GM19043 (cell line): ENCODE results near the gene DHTKD1.
"Not testable (repeated sequence)": the region's sequence is repeated elsewhere in the genome, so short reads cannot be mapped to it uniquely, and the experiment has no call there.

Experiments used
- ATAC-seq: cut with Tn5 transposase; IDR thresholded peaks from one replicate; pipeline ENCODE4 v1.9.1; 2021; ENCODE audit warnings: low read depth; ENCODE audit not compliant: unreplicated experiment

Gene DHTKD1

DNA sequence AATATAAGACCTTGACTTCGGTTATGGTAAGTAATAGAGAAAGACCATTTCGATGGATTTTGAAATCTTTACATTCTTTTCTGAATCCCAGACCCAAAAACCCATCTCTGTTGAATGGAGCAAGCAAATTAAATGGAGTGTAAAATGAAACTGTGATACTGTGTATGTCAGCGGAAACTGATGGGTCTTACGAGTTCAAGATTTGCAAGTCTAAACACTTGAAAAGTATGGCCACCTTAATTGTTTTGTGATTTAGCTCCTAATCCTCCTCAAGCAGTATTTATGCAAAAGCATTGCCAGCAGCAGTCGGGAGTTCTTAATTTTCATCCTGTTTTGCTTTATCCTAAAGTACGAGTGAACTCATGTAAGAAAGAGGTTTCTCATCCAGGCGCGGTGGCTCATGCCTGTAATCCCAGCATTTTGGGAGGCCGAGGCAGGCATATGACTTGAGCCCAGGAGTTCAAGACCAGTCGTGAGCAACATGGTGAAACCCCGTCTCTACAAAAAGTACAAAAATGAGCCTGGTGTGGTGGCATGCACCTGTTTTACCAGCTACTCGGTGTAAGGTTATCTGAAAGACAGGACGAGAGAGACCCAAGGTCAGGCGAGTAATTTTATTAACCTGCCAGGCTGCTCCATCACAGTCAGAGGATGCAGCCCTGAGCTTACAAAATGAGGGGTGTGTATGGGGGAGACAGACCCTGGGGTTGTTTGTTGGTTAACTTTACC lies 5.8 kb upstream of the DHTKD1 start:
- no peak for ATAC-seq

- ATAC-seq, result no peak
Observed at GRCh38 chr10:12063483-12063818, 5.3 kb upstream of the DHTKD1 start.

GRCh38 chr10:12067336-12067735 lies 1.4 kb upstream of the DHTKD1 start:
- no peak for ATAC-seq

DNA sequence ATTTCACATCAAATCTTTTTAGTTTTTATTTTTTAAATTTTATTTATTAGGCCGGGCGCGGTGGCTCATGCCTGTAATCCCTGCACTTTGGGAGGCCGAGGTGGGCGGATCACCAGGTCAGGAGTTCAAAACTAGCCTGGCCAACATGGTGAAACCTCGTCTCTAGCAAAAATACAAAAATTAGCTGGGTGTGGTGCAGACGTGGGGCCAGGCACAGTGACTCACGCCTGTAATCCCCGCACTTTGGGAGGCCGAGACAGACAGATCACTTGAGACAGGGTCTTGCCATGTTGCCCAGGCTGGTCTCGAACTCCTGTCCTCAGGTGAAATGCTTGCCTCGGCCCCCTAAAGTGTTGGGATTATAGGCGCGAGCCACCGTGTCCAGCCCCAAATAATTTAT lies 2.7 kb downstream of the DHTKD1 start:
- ATAC-seq, result not testable (repeated sequence)

GRCh38 chr10:12073526-12073925 lies 4.8 kb downstream of the DHTKD1 start:
- ATAC-seq, result no peak

- ATAC-seq, result no peak
Observed at GRCh38 chr10:12077580-12078180, 8.9 kb downstream of the DHTKD1 start.

- no peak for ATAC-seq
Observed at GRCh38 chr10:12081470-12081869, 12.7 kb downstream of the DHTKD1 start.

DNA sequence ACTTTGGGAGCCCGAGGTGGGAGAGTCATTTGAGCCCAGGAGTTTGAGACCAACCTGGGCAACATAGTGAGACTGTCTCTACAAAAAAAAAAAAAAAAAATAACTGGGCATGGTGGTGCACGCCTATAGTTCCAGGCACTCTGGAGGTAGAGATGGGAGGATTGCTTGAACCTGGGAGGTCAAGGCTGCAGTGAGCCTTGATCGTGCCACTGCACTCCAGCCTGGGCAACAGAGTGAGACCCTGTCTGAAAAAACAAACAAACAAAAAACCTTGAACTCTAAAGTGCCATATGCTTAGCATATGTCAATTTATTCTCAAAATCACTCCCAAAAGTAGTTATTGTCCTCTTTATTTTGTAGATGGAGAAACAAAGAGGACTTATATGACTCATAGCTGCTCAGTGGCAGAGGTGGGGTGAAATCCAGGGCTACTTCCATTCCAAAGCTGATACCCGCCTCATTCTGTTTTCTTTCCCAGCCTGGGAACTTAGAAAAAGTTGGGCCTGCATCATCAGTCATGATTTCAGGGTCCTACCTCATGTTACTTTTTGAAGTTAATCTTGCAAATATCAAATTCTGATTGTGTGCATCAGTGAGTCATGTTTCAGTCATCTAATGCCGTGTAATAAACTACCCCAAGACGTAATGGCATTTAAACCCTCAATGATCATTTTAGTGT lies 13.3 kb downstream of the DHTKD1 start:
- ATAC-seq, result no peak

DNA sequence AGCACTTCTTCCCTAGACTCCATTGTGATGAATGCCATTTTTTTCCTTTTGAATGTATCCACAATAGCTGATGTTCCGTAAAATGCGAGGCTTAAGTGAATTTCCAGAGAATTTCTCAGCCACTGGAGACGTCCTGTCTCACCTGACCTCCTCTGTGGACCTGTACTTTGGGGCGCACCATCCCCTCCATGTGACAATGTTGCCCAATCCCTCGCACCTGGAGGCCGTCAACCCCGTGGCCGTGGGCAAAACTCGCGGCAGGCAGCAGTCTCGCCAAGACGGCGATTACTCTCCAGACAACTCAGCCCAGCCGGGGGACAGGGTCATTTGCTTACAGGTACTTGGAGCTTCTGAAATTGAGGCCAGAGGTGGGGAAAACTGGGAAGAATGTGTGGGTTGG lies 20.2 kb downstream of the DHTKD1 start:
- no peak for ATAC-seq

DNA sequence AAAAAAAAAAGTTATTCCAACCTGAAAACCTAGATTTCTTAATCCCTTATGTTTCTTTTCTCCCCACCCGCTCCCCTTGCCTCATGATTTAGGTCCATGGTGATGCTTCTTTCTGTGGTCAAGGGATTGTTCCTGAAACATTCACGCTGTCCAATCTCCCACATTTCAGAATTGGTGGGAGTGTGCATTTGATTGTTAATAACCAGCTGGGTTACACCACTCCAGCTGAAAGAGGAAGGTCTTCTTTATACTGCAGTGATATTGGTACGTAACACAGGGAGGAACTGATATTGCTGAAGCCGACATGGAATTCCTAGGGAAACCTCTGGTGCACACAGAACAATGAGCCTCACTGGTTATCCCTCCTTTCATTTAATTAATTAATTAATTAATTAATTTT lies 22.7 kb downstream of the DHTKD1 start:
- ATAC-seq, result no peak

GRCh38 chr10:12097361-12097760 lies 28.6 kb downstream of the DHTKD1 start:
- ATAC-seq, result not testable (repeated sequence)

DNA sequence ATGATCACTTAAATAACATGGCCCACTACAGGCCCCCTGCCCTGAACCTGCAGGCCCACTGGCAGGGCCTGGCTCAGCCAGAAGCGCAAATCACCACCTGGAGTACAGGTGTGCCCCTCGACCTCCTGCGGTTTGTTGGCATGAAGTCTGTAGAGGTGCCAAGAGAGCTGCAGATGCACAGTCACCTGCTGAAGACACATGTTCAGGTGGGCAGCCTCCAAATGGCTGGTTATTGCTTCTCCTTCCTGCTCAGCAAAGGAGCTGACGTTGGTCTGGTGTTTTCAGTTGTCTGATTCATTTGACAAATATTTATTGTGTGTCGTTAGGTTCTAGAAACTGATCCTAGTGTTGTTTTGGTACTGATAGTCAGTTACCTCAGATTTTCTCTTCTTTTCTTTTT lies 29.0 kb downstream of the DHTKD1 start:
- no peak for ATAC-seq

GRCh38 chr10:12098966-12099365 lies 30.2 kb downstream of the DHTKD1 start:
- ATAC-seq, result no peak

GRCh38 chr10:12103802-12104201 lies 35.0 kb downstream of the DHTKD1 start:
- ATAC-seq, result no peak

GRCh38 chr10:12107781-12108180 lies 39.0 kb downstream of the DHTKD1 start:
- no peak for ATAC-seq

DNA sequence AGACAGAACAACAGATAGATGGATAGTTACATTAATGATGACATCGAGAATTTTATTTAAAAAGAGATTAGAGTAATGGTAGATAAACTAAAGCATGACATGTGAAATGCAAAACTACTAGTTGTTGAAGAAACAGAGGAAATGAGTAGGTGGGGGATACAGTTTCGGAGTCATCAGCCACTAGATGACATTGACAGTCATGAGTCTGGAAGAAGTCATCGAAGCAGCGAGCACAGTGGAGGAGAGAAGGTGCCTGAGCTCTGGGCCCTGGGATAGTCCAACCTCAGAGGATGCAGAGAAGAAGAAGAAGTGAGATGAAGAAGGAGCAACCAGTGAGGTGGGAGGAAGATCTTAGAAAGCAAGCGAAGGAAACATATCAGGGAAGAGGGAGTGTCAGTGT lies 40.5 kb downstream of the DHTKD1 start:
- ATAC-seq, result no peak

DNA sequence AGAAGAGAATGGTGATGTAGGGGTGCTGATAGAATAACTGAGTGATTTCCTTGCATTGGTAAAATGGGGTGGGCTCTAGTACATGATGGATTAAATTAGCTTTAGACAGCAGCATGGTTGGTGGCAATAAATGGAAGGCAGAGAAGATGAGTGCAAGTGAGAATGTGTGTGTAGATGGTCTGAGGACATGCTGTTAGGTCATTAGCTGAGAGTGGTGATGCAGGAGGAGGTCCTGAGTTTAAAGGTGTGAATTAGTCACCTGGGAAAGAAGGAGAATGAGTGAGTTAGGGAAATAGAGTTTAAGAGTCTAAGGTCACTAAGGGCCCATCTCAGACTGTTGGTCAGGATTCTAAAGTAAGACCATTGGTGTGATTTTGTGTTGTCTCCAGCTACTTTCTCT lies 42.8 kb downstream of the DHTKD1 start:
- no peak for ATAC-seq

DNA sequence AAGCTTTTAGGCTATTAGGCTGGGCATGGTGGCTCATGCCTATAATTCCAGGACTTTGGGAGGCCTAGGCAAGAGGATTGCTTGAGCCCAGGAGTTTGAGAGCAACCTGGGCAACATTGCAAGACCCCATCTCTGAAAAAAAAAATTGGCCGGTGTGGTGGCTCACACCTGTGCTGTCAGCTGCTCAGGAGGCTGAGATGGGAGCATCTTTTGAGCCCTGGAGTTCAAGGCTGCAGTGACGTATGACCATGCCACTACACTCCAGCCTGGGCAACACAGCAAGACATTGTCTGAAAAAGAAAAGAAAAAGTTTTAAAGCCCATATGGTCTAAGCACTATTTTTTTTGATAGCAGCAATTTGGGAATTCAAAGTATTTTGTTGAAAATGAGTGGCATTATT lies 44.9 kb downstream of the DHTKD1 start:
- no peak for ATAC-seq

DNA sequence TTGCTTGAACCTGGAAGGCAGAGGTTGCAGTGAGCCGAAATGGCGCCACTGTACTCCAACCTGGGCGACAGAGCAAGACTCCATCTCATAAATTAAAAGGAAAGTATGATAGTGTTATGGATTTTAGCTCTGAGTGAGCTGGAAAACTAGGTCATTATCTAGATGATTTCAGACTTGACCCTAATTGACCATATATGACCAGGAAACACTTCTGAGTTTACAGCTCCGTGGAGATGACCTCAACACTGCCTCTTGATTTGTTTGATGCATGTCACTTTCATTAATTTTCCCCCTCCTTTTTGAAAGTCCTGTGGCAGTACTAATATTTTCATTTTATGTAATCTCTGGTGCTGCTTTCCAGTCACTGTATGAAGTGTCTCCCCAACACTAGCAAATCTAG lies 52.9 kb downstream of the DHTKD1 start:
- no peak for ATAC-seq

DNA sequence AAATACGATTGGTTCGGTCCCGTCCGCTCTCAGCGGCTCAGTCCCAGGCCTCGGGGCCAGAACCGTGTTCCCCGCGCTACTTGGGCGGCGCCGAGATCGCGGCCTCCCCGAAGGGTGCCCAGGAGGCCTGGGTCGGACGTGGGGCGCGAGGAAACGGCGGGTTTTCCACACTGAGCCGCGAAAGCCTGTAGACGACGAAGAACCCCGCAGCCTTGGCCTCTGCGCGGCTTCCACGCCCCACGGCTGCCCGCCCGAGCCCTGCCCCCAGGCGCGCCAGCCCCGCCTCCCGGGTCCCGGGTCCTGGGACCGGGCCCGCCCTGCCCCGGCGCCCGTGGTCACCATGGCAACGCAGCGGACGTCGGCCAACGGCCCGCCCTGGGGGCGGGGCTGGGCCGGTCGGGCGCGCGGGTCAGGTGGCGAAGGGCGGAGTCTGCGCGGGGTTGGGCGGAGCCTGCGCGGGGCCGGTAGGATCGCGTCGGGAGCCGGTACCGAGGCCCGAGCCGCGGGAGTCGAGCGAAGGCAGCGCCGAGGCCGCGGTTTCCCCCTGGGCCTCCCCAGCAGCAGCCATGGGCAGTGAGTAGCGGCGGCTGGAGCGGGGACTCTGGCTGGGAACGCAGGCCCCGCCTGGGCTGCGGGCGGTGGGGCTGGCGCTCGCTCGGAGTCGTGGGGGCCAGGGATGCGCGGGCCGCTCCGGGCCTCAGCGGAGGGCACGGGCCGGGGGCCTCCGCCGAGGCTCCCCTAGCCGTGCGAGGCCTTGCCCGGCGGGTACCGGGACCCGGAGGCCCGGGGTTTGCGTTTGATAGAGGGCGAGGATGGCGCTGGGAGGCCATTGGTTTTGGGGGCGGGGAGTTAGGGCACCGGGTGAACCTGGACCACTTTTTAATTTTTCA lies 60.7 kb downstream of the DHTKD1 start, which contains the start of gene SEC61A2:
TSS of gene SEC61A2 (plus strand) at position 456 of the 890 bp plus-strand sequence. CDS start at position 567, 111 bp downstream.
- ATAC-seq, result peak; percentile 93
